Pons (tissue), 1 donor: ENCODE data around the gene BCL11B.

Experiments used
- DNase-seq: peaks from one replicate; pipeline ENCODE4 v3.0.0-alpha.2; 2016; ENCODE audit warnings: low spot score

The BCL11B gene

GRCh38 chr14:99224116-99224910 is 47.7 kb downstream of the BCL11B start:
- DNase-seq: no peak

GRCh38 chr14:99221445-99221844 is 50.6 kb downstream of the BCL11B start:
- no peak for DNase-seq

- DNase-seq: no peak
These were observed 54.7 kb downstream of the BCL11B start for GRCh38 chr14:99217066-99217955.

GRCh38 chr14:99216191-99216590 is 55.8 kb downstream of the BCL11B start:
- DNase-seq: no peak

- peak; percentile 33 for DNase-seq
These were observed 56.7 kb downstream of the BCL11B start for GRCh38 chr14:99215277-99215676.

GRCh38 chr14:99214701-99215100 is 57.3 kb downstream of the BCL11B start:
- no peak for DNase-seq

GRCh38 chr14:99213527-99213971 is 58.4 kb downstream of the BCL11B start:
- DNase-seq: no peak

- DNase-seq: no peak
These were observed 58.9 kb downstream of the BCL11B start for GRCh38 chr14:99213101-99213500.

GRCh38 chr14:99212646-99213045 is 59.4 kb downstream of the BCL11B start:
- no peak for DNase-seq

- DNase-seq: no peak
These were observed 59.8 kb downstream of the BCL11B start for GRCh38 chr14:99212199-99212598.

GRCh38 chr14:99211410-99211809 is 60.6 kb downstream of the BCL11B start:
- no peak for DNase-seq

- DNase-seq: no peak
These were observed 61.7 kb downstream of the BCL11B start for GRCh38 chr14:99210333-99210732.

GRCh38 chr14:99209409-99209808 is 62.6 kb downstream of the BCL11B start:
- DNase-seq: no peak

- no peak for DNase-seq
These were observed 63.7 kb downstream of the BCL11B start for GRCh38 chr14:99208318-99208717.

GRCh38 chr14:99207456-99207855 is 64.5 kb downstream of the BCL11B start:
- no peak for DNase-seq

- no peak for DNase-seq
These were observed 65.9 kb downstream of the BCL11B start for GRCh38 chr14:99206090-99206489.

GRCh38 chr14:99205086-99205688 is 66.8 kb downstream of the BCL11B start:
- no peak for DNase-seq

- no peak for DNase-seq
These were observed 68.2 kb downstream of the BCL11B start for GRCh38 chr14:99203801-99204200.

- no peak for DNase-seq
These were observed 68.9 kb downstream of the BCL11B start for GRCh38 chr14:99203080-99203479.

- DNase-seq: no peak
These were observed 69.5 kb downstream of the BCL11B start for GRCh38 chr14:99202516-99202915.

GRCh38 chr14:99201351-99202073 is 70.5 kb downstream of the BCL11B start:
- DNase-seq: no peak

GRCh38 chr14:99200654-99201005 is 71.4 kb downstream of the BCL11B start:
- no peak for DNase-seq
